GM10847 (cell line): Measurements from ENCODE around the gene RPL35A.
A peak's percentile ranks its signal among the peaks of the same experiment; 100 is the strongest.

Experiments used
- POLR2A ChIP-seq: IDR thresholded peaks from 2 replicates; pipeline ENCODE4 v1.6.1; 2011; ENCODE audit not compliant: insufficient read length; ENCODE audit errors: extremely low read depth

Gene RPL35A

DNA sequence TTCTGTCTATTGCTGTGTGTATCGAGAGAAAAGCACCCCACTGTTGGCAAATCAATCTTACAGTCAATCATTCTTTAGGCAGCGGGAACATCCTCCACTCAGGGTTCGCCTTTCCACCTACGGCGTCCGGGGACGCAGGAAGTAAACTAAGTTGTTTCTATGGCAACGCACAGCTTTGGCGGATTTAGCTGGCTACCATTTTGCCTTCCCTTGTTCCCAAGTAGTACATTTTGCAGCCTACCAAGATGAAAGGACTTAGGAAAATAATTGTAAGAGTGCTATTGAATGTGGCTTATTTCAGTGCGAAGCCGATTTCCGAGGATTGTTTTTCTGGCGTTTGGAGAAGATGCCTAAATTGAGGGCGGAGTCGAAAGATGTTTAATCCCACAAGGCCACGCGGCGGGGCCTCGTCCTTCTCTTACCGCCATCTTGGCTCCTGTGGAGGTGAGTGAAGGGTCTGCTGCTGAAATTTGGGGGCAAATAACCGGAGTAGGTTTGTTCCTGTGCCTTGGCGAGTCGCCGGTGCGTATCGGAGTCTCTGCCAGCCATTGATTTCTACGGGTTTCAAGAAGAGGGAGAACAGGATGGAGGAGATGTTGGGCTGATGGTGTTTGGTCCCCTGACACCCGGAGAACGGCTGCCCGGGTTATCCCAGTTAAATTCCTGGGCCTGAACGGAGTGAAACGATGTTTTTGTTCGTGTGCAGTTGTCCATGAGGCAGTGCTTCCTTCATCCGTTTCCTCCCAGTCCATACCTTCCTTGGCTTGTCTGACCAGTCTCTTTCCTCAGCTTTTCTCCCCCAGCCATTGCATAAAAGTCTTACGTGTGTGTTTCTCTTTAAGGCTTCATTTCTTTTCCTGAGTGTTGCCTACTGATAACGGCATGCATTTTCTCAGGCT, at the start of gene RPL35A:
Gene RPL35A (plus strand): TSS at position 413 of the 899 bp plus-strand sequence. CDS start 778 bp downstream, outside the sequence.
- peak; percentile 90 for TF ChIP-seq POLR2A

- no peak for TF ChIP-seq POLR2A
These were observed 48.4 kb upstream of the RPL35A start for GRCh38 chr3:197901626-197902025.

DNA sequence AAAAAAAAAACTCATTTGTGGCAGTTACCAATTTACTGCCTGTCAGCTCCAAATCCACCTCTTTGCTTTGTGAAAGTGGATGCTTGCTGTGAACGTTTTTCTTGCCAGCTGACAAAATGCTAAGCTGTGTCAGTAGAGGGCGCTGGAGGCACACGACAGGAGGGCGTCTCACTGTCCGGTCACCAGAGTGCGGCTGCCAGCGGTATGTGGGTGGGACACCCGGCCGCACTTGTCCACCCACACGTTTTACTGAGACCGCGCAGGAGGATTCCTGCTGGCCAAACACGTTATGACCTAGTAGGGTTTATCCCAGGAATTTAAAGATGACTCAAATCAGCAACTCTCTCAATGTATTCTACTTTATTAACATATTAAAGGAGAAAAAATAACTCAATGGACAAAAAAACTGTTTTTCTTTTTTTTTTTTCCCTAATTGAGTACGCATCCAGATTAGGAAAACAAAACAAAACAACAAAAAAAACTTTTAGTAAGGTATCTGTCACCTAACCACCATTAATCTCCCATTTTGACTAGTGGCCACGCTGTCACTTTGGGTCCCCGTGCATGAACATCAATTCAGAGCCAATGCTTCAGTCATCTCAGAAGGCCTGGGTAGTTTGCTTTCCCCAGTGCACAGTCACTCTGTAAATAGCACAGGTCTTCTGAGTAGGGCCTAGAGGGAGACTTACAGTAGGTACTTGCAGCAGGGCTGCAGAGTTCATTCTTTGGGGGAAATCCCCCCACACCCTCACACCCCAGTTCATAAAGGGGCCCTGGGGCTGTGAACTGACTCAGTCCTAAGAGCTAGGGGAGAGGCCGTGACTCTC, 43.8 kb upstream of the RPL35A start:
- TF ChIP-seq POLR2A, result no peak

- no peak for TF ChIP-seq POLR2A
These were observed 43.2 kb upstream of the RPL35A start for GRCh38 chr3:197906850-197907187.

DNA sequence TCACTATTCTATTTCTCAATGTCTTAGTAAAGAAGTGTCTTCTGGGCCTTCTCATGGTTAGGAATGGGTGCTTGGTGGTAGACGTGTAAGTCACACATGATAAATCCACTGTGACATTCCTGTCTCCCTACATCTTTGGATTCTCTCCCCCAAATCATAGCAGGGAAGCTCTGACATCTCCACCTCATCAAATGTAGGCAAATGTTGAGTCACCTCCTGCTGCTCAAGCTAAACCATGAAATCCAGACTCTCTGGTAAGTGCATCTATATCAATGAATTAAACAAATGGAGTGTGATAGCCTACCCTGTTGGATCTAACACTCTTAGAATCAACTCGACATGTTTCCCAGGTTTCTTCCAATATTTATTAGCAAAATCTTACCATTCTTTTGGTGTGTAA, 42.8 kb upstream of the RPL35A start:
- TF ChIP-seq POLR2A, result no peak

DNA sequence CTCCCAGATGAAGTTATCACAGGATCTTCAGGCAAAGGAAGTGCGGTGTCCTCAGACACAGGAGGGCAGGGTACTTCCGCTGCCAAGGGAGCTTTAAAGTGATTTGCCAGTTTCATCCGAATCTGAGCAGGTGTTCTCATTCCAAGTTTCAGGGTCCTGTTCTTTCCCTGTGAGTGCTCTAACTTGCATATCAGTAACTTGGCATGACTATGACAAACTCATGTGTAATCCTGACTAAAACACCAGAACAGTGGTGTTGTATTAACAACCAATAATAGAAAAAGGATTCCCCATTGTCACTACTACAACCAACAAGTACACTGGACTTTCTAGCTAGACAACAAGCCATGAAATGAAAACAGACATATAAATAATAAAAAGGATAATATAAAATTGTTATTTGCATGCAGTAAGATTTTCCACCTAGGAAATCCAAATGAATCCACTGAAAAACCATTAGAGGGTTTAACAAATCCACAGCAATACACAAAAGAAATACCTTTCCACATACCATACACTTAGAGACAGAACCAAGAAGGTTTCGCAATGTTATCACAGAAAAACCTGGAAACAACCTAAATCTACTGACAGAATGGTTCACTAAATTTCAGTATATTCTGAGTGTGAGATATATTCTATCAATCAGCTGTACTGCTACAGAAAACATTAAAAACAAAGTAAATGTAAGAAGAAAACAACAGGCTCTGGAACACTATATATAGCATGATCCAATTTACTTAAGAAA, 40.9 kb upstream of the RPL35A start:
- no peak for TF ChIP-seq POLR2A

DNA sequence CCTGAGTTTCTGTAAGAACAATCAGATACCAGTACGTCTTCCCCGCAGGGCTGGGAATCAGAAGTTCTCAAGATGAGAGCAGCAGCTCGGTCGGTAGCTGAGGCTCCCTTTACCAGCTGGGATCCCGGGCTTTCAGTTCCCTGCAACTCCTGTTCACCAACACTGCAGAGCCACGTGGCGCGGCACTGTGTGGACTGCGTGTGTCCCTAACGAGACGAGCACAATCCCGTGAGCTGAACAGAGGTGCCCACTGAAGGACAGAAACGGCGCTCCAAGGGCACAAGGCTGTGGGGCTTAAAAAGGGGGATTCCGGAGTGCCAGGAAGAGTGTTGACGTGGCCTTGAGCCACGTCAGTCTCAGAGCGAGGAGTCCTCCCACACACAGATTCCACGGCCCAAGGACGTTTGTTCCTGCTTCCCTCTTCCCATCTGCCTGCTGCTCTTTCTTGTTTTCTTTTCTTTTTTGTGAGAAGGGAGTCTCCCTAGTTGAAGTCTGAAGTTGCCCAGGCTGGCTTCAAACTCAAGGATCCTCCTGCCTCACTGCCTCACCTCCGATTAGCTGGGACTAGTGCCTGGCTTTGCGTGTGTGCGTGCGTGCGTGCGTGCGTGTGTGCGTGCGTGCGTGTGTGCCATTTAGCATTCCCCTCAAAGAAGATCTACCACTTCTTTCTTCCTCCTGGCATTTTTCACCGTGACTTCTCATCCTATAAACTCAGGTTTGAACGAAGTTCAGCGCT, 37.1 kb upstream of the RPL35A start:
- TF ChIP-seq POLR2A, result no peak

- no peak for TF ChIP-seq POLR2A
These were observed 36.2 kb upstream of the RPL35A start for GRCh38 chr3:197913641-197914380.

DNA sequence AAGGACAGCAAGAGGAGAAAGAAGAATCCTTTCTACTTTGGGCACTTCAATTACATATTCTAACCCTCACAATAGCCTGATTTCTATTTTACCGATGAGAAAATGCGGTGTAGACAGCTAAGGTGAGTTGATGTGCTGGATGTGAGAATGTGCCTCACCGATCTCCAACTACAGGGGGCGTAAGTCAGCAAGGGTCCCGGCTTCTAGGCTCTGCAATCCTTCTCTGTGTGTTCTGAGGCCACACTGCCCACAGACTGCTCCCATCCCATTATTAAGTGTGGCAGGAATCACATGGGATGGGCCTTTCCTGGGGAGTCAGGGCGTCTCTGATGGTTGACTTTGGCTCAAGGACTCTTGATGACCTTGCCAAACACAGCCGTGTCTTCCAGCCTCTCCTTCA, 23.6 kb upstream of the RPL35A start:
- no peak for TF ChIP-seq POLR2A

GRCh38 chr3:197936819-197937384, 13.1 kb upstream of the RPL35A start:
- no peak for TF ChIP-seq POLR2A

DNA sequence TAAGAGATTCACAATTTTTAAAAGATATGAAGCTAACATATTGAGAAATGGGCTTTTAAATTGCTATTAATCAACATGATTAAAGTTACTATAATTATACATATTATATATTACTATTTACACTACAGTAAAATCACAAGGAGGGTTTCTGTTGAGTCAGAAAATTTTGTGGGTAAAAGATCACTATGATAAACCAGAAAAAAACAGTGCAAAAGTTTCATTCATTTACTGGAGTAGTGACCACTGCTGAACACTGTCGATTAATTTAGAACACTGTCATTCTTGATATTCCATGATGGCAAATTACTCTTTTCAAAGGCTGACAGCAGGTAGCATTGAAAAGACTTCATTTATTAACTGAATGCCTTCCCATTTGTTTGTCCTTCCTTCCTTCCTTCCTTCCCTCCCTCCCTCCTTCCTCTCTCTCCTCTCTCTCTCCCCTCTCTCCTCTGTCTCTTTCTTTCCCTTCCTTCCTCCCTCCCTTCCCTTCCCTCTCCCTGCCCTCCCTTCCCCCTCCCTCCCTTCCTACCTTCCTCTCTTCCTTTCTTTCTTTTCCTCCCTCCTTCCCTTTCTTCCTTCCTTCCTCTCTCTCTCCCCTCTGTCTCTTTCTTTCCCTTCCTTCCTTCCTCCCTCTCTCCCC, 9.1 kb upstream of the RPL35A start:
- no peak for TF ChIP-seq POLR2A

DNA sequence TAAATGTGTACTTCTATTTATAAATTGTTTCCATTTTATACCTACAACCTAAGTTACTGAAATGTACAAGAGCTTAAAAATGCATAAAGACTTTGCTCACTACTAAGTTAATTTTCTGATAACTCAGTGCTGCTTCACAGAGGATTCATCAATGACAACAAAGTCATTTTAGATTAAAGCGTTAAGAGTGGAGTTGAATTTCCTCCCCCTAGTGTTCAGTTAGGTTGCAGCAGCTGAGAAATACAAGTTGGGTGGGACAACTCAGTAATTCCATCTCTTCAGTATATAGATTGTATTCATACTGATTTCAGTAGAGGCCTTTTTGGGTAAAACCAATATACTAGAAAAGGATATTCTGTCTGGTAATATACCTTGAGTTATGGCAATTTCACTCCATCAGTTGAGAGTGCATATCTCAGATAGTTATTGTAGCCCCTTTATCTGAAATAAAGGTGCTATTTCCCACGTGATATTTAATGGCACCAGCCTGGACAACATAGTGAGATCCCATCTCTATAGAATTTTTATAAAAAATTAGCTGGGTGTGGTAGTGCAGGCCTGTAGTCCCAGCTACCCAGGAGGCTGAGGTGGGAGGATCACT, 6.9 kb upstream of the RPL35A start:
- TF ChIP-seq POLR2A, result no peak

DNA sequence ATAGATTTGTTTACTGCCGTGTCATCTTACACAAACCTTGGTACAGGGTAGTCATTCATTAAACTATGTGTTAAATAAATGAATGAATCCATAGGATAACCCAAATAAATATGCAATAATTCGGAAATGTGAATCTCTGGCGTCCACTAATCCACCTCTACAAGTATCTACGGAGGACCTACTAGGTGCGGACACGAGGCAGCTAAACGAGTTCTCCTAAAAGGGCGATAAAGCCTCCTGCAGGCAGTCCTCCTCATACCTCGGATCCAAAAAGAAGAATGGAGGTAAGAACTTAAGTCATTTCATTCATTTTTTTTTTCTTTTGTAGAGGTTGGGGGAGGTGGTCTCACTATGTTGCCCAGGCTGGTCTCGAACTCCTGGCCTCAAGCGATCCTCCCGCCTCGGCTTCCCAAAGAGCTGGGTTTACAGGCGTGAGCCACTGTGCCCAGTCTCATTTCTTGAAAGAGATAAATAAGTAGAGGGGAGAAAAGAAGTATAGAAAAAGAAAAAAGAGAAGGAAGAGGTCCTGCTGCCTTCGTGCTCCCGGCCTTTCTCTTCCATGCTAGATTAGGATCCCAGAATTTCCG, 706 bp upstream of the RPL35A start:
- TF ChIP-seq POLR2A, result no peak
